PFSK-1 (cell line): ENCODE measurements around the gene NUDT3.

Source experiments
- POLR2AphosphoS5 ChIP-seq: IDR thresholded peaks from 2 replicates; pipeline ENCODE4 v1.6.1; 2012; ENCODE audit warnings: low read depth, mild to moderate bottlenecking, control low read depth, low read length, moderate library complexity
- SIN3A ChIP-seq: IDR thresholded peaks from 2 replicates; pipeline ENCODE4 v1.6.1; 2012; ENCODE audit warnings: mild to moderate bottlenecking, low read length, moderate library complexity, borderline replicate concordance; ENCODE audit not compliant: insufficient read depth
- TAF1 ChIP-seq: IDR thresholded peaks from 2 replicates; pipeline ENCODE4 v1.6.1; 2012; ENCODE audit warnings: low read length, control low read depth, borderline replicate concordance; ENCODE audit not compliant: insufficient read depth
- TF ChIP-seq, protein P1 (sequence below), 2 experiments: IDR thresholded peaks; 2 replicates each; pipeline versions ENCODE4 v1.6.1 to v1.8.0; 2011 to 2012; ENCODE audit warnings: low read depth in 2 of 2, low read length in 2 of 2, control low read depth in 1 of 2, inconsistent platforms in 1 of 2, mild to moderate bottlenecking in 1 of 2, moderate library complexity in 1 of 2; ENCODE audit not compliant: insufficient read depth in 1 of 2

DNA sequence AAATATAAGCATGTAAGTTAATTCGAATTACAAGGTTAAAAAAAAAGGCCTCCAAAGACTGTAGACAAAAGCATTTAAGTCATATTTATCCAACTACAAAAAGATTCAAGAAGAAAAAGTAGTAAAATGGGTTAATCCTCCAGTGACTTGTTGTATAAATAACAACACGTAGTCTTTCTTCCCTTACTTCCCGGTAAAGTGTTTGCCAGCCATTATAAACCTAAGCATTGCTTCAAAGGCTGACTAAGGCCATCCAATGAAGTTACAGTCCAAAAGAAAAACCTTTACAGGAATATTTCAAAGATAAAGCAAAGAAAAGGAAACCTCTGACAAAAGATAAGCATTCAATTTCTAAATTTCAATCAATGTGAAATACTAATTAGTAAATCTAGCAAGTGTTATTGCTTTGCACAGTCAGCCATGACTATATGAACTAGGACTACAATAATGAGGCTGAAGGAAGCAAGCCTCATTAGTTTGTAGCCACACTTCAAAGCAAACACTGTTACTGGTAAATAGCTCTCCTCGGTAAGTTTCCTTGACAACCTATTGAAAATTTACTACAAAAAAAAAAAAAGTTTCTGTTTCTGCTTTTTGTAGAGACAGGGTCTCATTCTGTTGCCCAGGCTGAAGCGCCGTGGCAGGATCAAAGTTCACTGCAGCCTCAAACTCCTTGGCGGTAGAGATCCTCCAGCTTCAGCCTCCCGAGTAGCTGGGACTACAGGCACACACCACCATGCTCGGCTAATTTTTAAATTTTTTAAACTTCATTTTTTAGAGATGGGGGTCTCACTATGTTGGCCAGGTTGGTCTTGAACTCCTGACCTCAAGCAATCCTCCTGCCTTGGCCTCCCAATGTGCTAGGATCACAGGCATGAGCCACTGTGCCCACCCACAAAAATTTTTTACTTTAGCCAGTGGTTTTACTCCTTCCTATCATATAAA is 46.0 kb downstream of the NUDT3 start:
- TF ChIP-seq SIN3A (no peak), POLR2AphosphoS5 (no peak), TAF1 (no peak)
- TF ChIP-seq, protein P1, sequence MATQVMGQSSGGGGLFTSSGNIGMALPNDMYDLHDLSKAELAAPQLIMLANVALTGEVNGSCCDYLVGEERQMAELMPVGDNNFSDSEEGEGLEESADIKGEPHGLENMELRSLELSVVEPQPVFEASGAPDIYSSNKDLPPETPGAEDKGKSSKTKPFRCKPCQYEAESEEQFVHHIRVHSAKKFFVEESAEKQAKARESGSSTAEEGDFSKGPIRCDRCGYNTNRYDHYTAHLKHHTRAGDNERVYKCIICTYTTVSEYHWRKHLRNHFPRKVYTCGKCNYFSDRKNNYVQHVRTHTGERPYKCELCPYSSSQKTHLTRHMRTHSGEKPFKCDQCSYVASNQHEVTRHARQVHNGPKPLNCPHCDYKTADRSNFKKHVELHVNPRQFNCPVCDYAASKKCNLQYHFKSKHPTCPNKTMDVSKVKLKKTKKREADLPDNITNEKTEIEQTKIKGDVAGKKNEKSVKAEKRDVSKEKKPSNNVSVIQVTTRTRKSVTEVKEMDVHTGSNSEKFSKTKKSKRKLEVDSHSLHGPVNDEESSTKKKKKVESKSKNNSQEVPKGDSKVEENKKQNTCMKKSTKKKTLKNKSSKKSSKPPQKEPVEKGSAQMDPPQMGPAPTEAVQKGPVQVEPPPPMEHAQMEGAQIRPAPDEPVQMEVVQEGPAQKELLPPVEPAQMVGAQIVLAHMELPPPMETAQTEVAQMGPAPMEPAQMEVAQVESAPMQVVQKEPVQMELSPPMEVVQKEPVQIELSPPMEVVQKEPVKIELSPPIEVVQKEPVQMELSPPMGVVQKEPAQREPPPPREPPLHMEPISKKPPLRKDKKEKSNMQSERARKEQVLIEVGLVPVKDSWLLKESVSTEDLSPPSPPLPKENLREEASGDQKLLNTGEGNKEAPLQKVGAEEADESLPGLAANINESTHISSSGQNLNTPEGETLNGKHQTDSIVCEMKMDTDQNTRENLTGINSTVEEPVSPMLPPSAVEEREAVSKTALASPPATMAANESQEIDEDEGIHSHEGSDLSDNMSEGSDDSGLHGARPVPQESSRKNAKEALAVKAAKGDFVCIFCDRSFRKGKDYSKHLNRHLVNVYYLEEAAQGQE (IDR thresholded peaks at IDR 0.05; ENCODE audit: insufficient read depth in 1 of 2, low read depth in 2 of 2, low read length in 2 of 2) = no peak
